ENCODE results near the gene PDE4B.

The PDE4B gene

GRCh38 chr1:65792669-65793358 lies at the start of gene PDE4B:
Gene PDE4B, plus strand, starts transcription at chr1:65792895.
- DNase-seq (ENCODE audit: low read depth in 2 of 2), result no peak

- no peak for DNase-seq (ENCODE audit: low read depth in 2 of 2)
Observed at GRCh38 chr1:65744731-65745130, 48.0 kb upstream of the PDE4B start.

- DNase-seq (ENCODE audit: low read depth in 2 of 2), result no peak
Observed at GRCh38 chr1:65751961-65752360, 40.7 kb upstream of the PDE4B start.

- DNase-seq (ENCODE audit: low read depth in 2 of 2), result no peak
Observed at GRCh38 chr1:65756616-65757015, 36.1 kb upstream of the PDE4B start.

- no peak for DNase-seq (ENCODE audit: low read depth in 2 of 2)
Observed at GRCh38 chr1:65757531-65757930, 35.2 kb upstream of the PDE4B start.

GRCh38 chr1:65758128-65758527 lies 34.6 kb upstream of the PDE4B start:
- no peak for DNase-seq (ENCODE audit: low read depth in 2 of 2)

GRCh38 chr1:65759516-65759915 lies 33.2 kb upstream of the PDE4B start:
- DNase-seq (ENCODE audit: low read depth in 2 of 2), result no peak

GRCh38 chr1:65762081-65762862 lies 30.4 kb upstream of the PDE4B start:
- no peak for DNase-seq (ENCODE audit: low read depth in 2 of 2)

- DNase-seq (ENCODE audit: low read depth in 2 of 2), result no peak
Observed at GRCh38 chr1:65764052-65764451, 28.6 kb upstream of the PDE4B start.

- no peak for DNase-seq (ENCODE audit: low read depth in 2 of 2)
Observed at GRCh38 chr1:65765631-65766030, 27.1 kb upstream of the PDE4B start.

GRCh38 chr1:65769636-65770035 lies 23.1 kb upstream of the PDE4B start:
- no peak for DNase-seq (ENCODE audit: low read depth in 2 of 2)

- DNase-seq (ENCODE audit: low read depth in 2 of 2), result no peak
Observed at GRCh38 chr1:65772607-65773006, 20.1 kb upstream of the PDE4B start.

- DNase-seq (ENCODE audit: low read depth in 2 of 2), result no peak
Observed at GRCh38 chr1:65773391-65774123, 19.1 kb upstream of the PDE4B start.

GRCh38 chr1:65788762-65789161 lies 3.9 kb upstream of the PDE4B start:
- DNase-seq (ENCODE audit: low read depth in 2 of 2), result no peak

- DNase-seq (ENCODE audit: low read depth in 2 of 2), result no peak
Observed at GRCh38 chr1:65791396-65791795, 1.3 kb upstream of the PDE4B start.

- DNase-seq (ENCODE audit: low read depth in 2 of 2), result no peak
Observed at GRCh38 chr1:65791801-65792668, 660 bp upstream of the PDE4B start.

- DNase-seq (ENCODE audit: low read depth in 2 of 2), result no peak
Observed at GRCh38 chr1:65793359-65793732, 651 bp downstream of the PDE4B start.

GRCh38 chr1:65795311-65795710 lies 2.6 kb downstream of the PDE4B start:
- no peak for DNase-seq (ENCODE audit: low read depth in 2 of 2)

GRCh38 chr1:65799601-65800000 lies 6.9 kb downstream of the PDE4B start:
- no peak for DNase-seq (ENCODE audit: low read depth in 2 of 2)

- no peak for DNase-seq (ENCODE audit: low read depth in 2 of 2)
Observed at GRCh38 chr1:65804584-65804983, 11.9 kb downstream of the PDE4B start.

- DNase-seq (ENCODE audit: low read depth in 2 of 2), result no peak
Observed at GRCh38 chr1:65812065-65812464, 19.4 kb downstream of the PDE4B start.

- no peak for DNase-seq (ENCODE audit: low read depth in 2 of 2)
Observed at GRCh38 chr1:65813956-65814355, 21.3 kb downstream of the PDE4B start.

Data from stimulated activated CD8-positive, alpha-beta memory T cell treated with anti-CD3 and anti-CD28 coated beads, Interleukin-7, amount 100 ng/mL, for 1 hour (primary cell).